CD4-positive, alpha-beta T cell treated with Interleukin-10 for 1 hour (primary cell): Measurements from ENCODE around the gene C1orf56.
"Not testable (repeated sequence)": the region's sequence is repeated elsewhere in the genome, so short reads cannot be mapped to it uniquely, and the experiment has no call there.

Experiments
- DNase-seq: peaks from one replicate; pipeline ENCODE4 v3.0.0-alpha.2; 2020

The C1orf56 gene

DNA sequence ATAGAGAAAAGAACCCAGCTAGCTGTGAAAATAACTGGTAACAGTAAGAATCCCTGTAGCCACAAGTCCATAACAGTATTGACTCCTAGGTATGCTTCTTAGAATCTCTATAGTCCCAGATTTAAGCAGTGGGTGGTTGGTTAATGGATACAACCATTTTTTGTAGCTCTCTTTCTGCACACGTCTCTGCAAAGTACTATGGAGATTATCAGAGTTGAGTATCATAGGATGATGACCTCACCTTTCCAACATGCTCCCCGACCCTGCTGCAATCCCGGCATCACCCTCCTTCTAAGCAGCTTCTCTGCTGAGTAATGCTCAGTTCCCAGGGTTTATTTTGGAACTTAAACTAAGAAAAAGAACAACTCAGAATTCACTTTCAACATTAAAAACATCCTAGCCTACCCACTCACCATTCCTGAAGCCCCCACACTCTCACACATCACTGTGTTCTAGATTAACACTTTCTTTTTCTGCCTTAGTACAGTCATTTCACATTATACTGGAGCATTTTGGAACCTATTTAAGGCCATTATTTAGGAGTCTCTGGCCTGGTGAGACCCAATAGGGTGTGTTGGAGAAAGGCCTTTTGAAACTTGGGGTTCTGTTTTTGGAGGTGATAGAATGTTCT is 15.3 kb downstream of the C1orf56 start:
- DNase-seq = no peak

DNA sequence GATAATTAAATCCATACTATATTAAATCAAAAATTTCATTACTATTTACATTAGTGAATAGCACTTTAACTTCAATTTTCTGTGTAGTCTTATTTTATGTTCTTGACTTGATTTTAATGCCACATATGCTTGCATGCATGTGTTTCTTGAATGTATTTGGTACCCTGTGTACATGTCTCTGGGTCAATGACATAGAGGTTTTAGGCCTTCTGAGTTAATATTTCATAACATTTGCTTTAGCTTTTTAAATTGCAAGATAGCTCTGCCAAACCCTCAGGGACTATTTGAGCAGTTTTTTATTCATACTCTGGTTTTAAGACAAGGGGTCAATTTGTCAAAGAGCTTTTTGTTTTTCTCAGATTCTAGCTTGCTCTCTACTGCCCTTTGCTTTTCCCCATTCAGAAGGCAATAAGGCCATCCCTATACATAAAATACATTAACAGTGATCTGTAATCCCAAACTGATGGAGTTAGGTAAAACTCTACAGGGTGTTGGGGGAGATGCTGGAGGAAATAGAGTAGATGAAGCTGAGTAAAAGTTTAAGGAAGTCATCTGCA is 17.6 kb downstream of the C1orf56 start:
- no peak for DNase-seq

DNA sequence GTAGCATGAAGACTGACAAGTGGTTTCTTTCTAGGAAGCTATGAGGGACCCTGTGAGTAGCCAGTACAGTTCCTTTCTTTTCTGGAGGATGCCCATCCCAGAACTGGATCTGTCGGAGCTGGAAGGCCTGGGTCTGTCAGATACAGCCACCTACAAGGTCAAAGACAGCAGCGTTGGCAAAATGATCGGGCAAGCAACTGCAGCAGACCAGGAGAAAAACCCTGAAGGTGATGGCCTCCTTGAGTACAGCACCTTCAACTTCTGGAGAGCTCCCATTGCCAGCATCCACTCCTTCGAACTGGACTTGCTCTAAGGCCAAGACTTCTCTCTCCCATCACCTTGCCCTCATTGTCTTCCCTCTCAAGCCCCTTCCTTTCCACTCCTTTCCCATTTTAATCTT is 19.6 kb downstream of the C1orf56 start:
- DNase-seq = no peak

DNA sequence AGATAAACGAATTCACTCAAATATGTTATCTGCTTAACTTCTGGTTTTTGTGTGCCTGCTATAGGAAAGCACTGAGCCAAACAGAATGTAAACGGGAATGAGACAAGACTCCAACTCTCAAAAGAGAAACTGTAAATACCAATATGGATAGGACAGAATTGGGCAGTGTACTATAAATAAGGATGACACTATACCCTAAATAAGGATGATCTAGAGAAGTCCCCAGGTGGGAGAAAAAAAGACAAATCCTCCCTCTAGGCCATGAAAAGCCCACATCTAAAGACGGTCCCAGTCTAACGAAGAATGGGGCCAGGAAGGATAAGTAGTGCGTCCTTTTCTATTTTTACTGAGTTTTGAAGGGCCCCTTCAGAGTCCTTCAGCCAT is 21.5 kb downstream of the C1orf56 start:
- DNase-seq = no peak

DNA sequence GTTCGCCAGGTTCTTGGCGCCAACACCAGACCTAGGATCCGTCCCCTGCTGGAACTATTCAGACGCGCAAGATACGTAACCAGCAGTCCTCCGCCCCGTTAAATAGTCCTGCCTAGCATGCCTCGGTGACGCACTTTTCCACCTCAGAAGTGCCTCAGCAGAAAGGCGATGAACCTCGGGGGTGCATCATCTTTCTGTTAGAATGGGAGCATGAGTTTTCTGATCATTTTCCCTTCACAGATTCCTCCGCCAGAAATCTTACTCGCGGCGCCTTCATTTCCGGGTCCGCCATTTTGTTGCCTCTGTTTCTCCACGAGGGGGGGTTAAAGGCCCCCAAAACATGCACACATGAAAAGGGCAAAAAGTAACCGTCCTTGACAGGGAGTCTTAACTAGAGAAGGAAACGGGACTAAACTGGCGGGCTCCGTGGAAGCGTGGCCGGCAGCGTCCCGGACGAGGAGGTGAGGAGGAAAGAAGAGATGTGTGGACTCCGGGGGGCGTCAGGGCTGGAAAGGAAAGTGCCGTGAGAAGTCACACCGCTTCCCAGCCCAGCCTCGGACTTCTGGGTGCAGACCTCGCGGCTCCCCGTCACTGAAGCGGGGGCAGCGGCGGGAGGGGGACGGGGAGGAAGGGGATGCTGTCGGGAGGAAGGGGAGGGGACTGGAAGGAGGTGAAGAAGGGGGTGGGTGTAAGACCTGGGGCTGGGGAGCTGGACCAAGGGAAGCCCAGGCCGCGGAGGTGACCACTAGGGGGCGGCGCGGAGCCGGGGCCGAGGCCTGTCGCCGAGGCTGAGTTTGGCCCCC is 23.1 kb downstream of the C1orf56 start, which contains the start of gene GABPB2:
Gene GABPB2, plus strand, starts transcription at position 288 of the 803 bp plus-strand sequence. CDS start 17,429 bp downstream, outside the sequence.
- peak; percentile 88 for DNase-seq

DNA sequence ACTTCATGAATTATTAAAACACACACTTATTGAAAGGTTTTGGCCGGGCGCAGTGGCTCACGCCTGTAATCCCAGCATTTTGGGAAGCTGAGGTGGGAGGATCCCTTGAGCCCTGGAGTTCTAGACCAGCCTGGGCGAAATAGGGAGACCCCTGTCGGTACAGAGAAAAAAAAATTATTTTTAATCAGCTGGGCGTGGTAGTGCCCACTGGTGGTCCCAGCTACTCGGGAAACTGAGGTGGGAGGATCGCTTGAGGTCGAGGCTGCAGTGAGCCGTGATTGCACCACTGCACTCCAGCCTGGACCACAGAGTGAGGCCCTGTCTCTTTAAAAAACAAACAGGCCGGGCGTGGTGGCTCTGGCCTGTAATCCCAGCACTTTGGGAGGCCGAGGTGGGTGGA is 24.7 kb downstream of the C1orf56 start:
- DNase-seq = no peak

DNA sequence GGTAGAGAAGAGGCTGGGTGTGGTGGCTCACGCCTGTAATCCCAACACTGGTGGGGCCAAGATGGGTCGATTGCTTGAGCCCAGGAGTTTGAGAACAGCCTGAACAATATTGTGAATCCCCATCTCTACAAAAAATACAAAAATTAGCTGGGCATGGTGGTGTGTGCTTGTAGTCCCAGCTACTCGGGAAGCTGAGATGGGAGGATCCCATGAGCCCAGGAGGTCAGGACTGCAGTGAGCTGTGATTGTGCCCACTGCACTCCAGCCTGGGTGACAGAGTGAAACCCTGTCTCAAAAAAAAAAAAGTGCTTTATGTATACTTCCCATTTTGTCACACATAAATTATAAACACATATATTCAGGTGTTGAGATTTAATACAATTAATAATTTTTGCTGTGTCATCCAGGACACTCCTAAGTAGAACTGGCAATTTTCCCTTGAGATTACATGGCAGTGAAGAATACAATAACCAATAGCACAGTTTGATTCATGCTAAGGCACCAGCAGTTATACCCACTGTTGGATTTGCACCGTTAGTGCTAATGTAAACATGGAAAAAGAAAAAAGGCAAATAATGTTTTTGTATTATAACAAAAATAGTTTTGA is 38.5 kb downstream of the C1orf56 start:
- DNase-seq = no peak

DNA sequence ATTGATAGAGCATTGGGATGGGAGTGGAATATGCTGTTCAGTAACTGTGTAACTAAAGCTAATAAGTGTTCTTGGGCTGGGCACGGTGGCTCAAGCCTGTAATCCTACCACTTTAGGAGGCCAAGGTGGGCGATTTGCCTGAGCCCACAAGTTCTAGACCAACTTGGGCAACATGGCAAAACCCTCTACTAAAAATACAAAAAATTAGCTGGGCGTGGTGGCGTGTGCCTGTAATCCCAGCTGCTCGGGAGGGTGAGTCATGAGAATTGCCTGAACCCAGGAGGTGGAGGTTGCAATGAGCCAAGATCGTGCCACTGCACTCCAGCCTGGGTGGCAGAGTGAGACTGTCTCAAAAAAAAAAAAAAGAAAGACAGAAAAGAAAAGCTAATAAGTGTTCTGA is 49.9 kb downstream of the C1orf56 start:
- DNase-seq = not testable (repeated sequence)

DNA sequence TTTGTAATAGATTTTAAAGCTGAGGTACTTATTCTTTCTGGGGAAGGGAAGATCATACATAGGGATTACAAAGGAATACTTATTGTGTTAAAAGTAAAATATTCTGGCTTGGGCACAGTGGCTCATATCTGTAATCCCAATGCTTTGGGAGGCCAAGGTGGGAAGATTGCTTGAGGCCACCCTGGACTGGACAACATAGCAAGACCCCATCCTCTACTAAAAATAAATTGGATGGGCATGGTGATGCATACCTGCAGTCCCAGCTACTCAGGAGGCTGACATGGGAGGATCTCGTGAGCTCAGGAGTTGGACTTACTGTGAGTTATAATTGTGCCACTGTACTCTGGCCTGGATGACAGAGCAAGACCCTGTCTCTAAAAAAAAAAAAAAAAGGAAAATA is 50.6 kb downstream of the C1orf56 start:
- no peak for DNase-seq
